SW 1271 (cell line): Measurements from ENCODE around the gene TCF7.

Experiments
- DNase-seq, 2 experiments: peaks; one replicate each; lab custom pipeline; 2025; lab: John Stamatoyannopoulos, UW

Gene TCF7

GRCh38 chr5:134113902-134114875 is at the start of gene TCF7:
TSS of gene TCF7 (plus strand) at chr5:134114681. CDS start at chr5:134114907, 226 bp downstream.
- DNase-seq = peak in 1 of 2 experiments; percentile 70

DNA sequence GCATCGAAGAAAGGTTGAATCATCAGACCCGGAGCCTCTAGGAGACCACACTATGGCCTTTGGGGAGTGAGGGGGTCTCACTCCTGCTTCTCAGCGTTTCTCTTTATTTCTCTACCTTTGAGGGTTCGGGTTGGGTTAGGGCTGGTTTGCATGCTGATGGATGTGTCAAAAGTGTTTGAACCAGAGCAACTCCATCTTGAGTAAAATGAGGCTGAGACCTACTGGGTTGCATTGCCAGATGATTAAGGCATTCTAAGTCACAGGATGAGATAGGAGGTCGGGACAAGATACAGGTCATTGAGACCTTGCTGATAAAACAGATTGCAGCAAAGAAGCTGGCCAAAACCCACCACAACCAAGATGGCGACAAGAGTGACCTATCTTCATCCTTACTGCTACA is 44.9 kb upstream of the TCF7 start:
- DNase-seq = no peak

- no peak for DNase-seq
Observed at GRCh38 chr5:134070725-134071613, 43.5 kb upstream of the TCF7 start.

- DNase-seq = no peak
Observed at GRCh38 chr5:134071614-134072207, 42.8 kb upstream of the TCF7 start.

GRCh38 chr5:134072471-134073210 is 41.8 kb upstream of the TCF7 start:
- DNase-seq = no peak

DNA sequence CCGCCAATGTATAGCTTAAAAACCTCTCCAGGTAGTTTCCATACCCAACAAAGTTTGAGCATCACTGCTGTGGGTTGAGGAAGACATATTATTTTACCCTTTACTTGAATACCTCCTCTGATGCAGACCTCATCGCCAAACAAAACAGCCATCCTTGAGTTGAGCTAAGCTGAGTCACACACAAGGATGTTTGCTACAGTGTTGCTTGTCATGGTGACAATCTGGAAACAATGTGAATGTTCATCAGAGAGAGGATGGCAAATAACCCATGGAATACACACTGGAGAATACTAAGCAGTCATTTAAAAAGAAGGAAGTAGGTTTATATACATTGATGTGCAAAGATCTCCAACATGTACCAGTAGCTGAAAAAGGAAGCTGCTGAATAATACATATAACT is 41.1 kb upstream of the TCF7 start:
- DNase-seq = no peak

DNA sequence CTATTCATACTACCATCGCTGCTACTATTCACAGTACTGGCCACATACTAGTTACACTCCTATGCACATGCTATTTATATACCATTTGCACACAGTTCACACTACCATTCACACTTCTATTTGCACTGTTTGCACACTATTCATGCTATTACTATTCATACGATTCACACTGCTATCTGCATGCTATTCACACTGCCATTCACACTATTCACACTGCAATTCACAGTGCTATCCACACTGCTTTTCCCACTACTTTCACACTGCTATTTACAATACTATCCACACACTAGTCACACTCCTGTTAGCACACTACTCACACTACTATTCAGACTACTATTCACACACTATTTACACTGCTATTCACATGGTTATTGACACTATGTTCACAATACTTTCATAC is 39.4 kb upstream of the TCF7 start:
- no peak for DNase-seq

DNA sequence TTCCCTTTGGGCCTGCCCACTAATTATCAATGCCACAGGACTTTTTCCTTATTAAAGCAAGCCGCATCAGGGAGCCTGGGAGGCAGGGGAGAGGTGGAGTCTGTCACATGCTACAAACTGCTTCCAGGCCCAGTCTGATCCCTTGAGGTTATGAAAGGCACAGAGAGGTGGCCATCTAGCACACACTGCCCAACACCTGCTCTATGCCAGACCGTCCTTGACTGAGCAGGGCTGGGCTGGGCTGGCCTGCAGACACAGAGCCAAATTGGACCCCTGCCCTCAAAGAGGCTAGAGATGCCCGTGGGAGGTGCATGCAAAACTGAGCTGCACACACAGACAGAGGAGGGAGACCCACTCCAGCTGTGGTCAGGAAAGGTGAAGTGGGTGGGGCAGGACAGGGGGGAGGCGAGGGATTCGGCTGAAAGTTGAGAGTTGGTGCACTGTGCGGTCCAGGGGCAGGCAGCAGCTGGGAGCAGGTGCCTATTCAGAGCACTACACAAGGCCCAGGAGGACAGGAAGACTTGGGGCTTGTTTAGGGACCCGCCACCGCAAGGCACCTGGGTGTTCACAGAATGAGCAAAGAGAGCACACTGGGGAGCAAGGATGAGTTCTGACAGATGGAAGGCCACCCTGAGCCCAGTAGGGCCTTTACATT is 36.4 kb upstream of the TCF7 start:
- DNase-seq = no peak

DNA sequence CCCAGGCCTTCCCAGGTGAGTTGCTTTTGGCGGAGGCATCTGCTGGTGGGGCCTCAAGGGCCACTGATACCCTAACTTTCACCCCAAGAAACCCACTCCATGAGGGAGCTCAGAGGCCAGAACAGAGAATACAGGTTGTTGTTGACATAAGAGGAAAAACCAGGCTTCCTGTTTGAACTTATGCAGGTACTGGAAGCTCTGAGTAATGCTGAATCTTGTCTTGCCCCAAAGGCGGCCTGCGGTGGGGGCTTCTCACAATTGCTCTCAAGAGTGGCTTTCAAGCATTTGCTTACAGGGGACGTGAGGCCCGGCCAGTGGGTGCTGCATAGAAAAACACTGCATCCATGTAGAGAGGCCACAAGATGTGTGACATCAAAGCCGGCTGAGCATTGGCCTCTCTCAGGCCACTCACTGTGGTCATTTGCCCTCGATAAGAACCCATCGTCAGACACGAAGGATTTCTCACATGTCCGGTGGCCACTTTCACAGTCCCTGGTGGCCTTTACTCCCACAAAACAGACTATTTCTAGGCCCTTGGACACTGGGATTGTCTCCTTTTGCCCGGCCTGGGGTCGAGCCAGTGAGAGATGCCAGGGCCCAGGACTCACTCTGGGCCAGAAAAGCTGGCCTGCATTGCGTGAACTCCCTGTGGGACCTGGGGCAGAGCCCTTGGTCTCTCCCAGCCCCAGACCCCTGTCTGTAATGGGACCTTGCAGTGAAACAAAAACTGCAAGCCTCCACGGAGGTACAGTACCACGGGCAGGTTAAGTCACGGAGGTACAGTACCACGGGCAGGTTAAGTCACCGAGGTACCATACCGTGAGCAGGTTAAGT is 34.5 kb upstream of the TCF7 start:
- DNase-seq = no peak

DNA sequence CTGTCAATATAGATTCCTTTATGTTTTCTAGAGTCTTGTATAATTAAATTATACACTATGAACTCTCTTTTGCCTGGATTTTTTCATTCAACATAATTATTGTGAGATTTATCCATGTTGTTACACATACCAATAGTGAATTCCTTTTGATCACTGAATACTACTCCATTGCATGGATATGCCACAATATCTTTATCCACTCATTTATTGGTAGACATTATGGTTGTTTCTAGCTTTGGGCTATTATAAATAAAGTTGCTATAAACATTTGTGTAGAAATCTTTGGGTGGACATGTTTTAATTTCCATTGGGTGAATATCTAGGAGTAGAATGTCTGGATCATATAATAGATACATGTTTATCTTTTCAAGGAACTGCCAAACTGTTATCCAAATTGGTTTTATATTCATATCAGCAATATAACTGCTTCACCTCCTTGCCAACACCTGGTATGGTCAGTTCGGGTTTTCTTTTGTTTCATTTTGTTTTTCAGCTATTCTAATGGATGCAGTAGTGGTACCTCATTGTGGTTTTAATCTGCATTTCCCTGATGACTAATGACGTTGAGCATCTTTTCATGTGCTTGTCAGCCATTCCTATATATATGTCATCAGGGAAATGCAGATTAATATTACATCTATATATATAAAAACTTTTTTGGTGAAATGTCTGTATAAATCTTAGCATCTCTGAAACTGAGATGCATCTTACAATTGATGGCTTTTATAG is 32.1 kb upstream of the TCF7 start:
- no peak for DNase-seq

DNA sequence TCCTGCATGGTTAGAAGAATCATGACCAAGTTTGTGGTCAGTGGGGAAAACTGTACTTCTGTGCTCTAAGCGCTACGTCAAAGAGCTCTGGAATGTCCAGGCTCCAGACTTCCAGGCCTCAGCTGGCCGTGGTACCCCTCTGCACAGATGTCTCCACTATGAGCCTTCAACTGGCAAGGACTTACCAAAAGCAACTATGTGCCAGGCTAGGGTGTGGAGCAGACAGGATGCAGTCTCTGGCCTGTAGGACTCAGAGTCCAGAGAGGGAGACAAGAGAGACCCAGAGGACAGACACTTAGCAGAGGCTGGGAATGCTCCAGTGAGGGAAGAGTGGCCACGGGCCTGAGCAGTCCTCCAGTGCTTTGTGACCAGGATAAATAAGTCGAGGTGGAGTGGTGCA is 31.0 kb upstream of the TCF7 start:
- no peak for DNase-seq

DNA sequence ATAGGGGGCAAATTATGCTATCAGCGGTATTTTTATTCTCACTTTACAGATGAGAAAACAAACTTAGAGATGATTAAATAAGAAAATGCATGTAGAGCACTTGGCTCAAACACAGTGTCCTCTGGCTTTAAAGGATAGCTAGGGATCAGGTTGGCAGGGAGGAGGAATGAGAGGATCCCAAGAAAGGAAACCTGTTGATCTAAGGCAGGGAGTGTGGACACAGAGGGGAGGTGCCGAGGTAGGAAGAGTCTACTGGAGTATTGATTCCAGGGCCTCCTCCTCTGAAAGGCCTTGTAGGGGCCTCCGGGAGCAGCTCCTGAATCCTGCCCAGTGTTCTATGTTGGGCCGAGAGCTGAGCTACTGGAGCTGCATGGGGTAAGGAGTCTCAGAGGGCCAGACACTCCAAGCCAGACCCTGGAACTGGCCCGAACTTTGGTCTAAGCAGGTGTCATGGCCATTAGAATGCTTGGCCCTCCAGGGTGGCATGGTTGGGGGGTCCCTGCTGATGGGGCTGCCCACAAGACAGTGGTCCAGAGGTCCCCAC is 30.4 kb upstream of the TCF7 start:
- DNase-seq = no peak

- DNase-seq = no peak
Observed at GRCh38 chr5:134084570-134084969, 29.9 kb upstream of the TCF7 start.

GRCh38 chr5:134085411-134085810 is 29.1 kb upstream of the TCF7 start:
- DNase-seq = no peak

DNA sequence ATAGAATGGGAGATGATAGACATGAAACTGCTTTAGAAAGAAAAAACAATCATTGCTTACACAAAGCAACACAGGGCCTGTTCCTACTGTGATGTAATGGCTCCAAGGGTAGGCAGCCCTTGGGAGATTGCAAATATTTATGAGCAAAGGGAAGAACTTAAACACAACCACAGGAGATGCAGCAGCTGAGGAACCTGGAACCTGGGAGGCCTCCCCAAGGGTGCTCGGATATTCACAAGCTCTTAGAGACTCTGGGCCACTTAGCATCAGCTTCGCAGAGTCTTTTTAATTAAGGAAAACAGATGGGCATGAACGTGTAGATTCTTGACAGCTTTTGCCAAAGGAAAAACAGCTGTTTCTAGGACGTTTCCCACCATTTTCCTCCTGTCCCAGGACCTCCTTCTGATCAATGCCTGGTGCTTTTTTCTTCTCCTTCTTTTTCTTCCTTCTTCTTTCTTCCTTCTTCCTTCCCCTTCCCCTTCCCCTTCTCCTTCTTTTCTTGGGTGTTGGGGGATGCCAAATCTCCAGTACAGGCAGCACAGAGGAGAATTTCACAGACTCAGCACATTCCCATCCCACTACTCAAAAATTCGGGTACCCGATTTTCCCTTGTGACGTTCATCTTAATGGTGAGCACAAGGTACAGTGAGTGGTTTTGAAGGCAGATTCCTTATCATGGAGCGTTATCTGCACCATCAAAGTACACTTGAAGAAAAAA is 28.1 kb upstream of the TCF7 start:
- DNase-seq = no peak

- DNase-seq = no peak
Observed at GRCh38 chr5:134086943-134087305, 27.6 kb upstream of the TCF7 start.

DNA sequence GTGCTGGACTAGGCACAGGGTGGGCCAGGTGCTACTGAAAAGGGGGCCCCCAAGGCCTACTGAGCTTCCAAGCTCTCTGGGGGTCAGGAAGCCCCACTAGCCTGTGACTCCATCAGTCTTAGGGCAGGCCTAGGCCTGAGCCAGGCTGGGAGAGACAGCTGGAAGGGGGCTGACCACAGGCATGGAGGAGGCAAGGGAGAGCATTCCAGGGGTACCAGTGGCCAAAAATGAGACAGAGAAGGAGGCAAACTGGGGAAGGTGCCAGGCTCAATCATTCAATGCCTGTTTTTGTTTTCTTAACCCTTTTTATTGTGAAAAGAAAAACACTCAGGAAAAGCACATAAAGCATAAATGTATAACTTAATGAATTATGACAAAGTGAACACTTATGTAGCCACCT is 26.2 kb upstream of the TCF7 start:
- DNase-seq = no peak

DNA sequence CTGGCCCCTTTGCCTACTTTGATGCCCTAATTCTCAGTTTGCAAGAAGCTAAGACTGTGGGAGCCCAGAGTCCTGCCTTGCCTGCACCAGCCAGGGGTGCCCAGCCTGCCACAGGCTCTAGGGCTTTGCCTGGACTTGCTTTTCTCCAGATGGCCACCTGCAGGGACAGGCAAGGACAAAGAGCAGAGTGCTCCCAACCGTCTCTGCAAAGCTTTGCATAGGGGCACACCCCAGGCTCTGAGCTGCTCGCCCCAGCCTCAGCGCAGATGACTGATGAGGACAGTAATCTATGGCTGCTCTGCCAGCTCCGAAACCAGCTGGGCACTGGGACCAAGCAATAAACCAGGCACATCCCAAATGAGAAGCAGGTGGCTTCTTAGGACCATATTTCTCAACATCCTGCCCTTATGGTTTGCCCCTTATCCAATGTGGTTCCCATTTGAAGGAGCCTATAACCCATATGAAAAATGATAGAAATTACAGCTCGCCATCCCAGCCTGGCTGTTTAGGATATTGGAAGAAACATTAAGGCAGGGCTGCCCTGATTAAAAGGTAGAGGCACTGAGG is 25.4 kb upstream of the TCF7 start:
- no peak for DNase-seq
